Muscle of leg (tissue), 11 donors: ENCODE results near the gene ATP13A3. TPM values are rescaled to one million over a fixed set of nuclear protein-coding genes. Genes with fewer than 3 reads are reported as not detected.

Experiments
- DNase-seq: peaks from one replicate; pipeline ENCODE4 v3.0.0; 2013
- H3K27ac ChIP-seq: one replicate; pipeline ENCODE4 v1.5.1; 2013; ENCODE audit warnings: mild to moderate bottlenecking, low read length, control low read depth
- H3K27me3 ChIP-seq: one replicate; pipeline ENCODE4 v1.6.1; 2013; ENCODE audit warnings: low read length; ENCODE audit not compliant: control insufficient read depth, insufficient read depth
- H3K36me3 ChIP-seq: one replicate; pipeline ENCODE4 v1.6.1; 2013; ENCODE audit warnings: low read length; ENCODE audit not compliant: control insufficient read depth, insufficient read depth
- H3K4me1 ChIP-seq: one replicate; pipeline ENCODE4 v1.6.1; 2013; ENCODE audit warnings: low read length; ENCODE audit not compliant: control insufficient read depth, insufficient read depth
- H3K4me3 ChIP-seq: one replicate; pipeline ENCODE4 v1.5.1; 2013; ENCODE audit warnings: low read length, control low read depth
- H3K9me3 ChIP-seq: replicated peaks from 2 replicates; pipeline ENCODE4 v1.6.1; 2013; ENCODE audit warnings: low read depth, low read length; ENCODE audit not compliant: control insufficient read depth
- WGBS: methylation state at CpG from one replicate; pipeline ENCODE4 v1.1.5; 2013; ENCODE audit warnings: missing lambda C conversion rate; ENCODE audit not compliant: insufficient coverage; 5-methylcytosine and 5-hydroxymethylcytosine counted together
- polyA plus RNA-seq, 8 donors: library from polyadenylated mRNA; unstranded; fragments of 120-200 nt; gene quantifications; one replicate each; pipeline versions ENCODE4 v1.2.1 to v1.2.3, GENCODE V29; 2013; ENCODE audit warnings: inconsistent platforms in 1 of 8, low replicate concordance in 1 of 8; ENCODE audit not compliant: insufficient read length in 8 of 8, insufficient read depth in 1 of 8
- total RNA-seq: library from RNA; stranded (reverse); fragments of 120-200 nt; gene quantifications from one replicate; pipeline ENCODE4 v1.2.4, GENCODE V29; 2013

The ATP13A3 gene
- total and polyA plus RNA-seq, 9 donors: 16.0 to 35.2 (median 22.0) TPM

DNA sequence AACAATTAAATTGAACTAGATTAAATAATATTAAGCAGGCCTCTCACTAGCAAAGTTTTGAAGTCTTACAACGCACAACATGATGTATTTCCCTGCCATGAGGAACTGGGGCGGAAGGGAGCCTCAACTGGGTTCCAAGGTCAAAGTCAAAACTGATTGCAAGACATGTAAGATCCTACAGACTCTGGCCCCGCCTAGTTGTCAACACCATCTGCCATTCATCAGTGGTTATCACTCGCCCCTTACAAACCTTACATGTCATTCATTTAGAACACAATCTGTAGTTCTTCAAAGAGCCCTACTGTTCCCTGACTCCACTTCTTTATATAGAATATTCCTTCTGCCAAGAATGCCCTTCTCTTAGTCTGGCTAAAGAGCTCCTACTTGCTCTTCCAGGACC is 10.0 kb downstream of the ATP13A3 start:
- peaks cover 2% of the 10 kb centered on the region for H3K4me1 ChIP-seq
- H3K27ac ChIP-seq: no peak overlapping the region
- 94% methylated on average over 4 of the region's 4 CpGs for WGBS
- no peaks in the 10 kb centered on the region for H3K36me3 ChIP-seq
- no peak overlapping the region for H3K4me3 ChIP-seq
- H3K9me3 ChIP-seq: no peaks in the 10 kb centered on the region
- no peaks in the 10 kb centered on the region for H3K27me3 ChIP-seq
- DNase-seq: no peak

DNA sequence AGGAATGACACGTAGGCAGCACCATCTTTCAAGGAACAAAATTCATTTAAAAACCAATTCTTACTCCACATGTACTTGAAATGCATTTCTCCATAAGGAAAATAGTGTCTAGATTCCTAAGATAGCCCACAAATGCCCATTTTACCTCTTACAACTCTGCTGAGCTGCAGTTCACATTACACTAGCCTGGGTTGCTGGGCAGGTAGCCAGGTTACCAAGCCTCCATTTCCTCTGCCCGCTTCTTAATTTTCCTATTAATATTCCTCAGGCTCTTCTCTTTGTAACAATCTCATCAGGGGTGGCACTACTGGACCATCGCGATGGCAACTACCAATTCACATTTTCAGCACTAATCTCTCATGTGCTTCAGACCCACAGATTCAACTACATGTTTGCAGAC is 10.8 kb downstream of the ATP13A3 start:
- H3K36me3 ChIP-seq: no peaks in the 10 kb centered on the region
- DNase-seq: no peak
- H3K27me3 ChIP-seq: no peaks in the 10 kb centered on the region
- peaks cover 2% of the 10 kb centered on the region for H3K4me1 ChIP-seq
- H3K4me3 ChIP-seq: no peak overlapping the region
- H3K27ac ChIP-seq: no peak overlapping the region
- WGBS: 76% methylated on average over 4 of the region's 4 CpGs
- H3K9me3 ChIP-seq: no peaks in the 10 kb centered on the region

GRCh38 chr3:194475138-194475932 is 11.5 kb downstream of the ATP13A3 start:
- WGBS: no CpG with 5 or more reads among the region's 4 CpGs
- Histone ChIP-seq H3K27ac (no peak overlapping the region), H3K9me3 (no peaks in the 10 kb centered on the region), H3K4me1 (peaks cover 2% of the 10 kb centered on the region), H3K36me3 (no peaks in the 10 kb centered on the region), H3K27me3 (no peaks in the 10 kb centered on the region), H3K4me3 (no peak overlapping the region)
- DNase-seq: no peak

GRCh38 chr3:194474675-194475074 is 12.1 kb downstream of the ATP13A3 start:
- Histone ChIP-seq H3K9me3 (no peaks in the 10 kb centered on the region), H3K4me3 (no peak overlapping the region), H3K4me1 (peaks cover 2% of the 10 kb centered on the region), H3K27me3 (no peaks in the 10 kb centered on the region), H3K36me3 (no peaks in the 10 kb centered on the region), H3K27ac (no peak overlapping the region)
- no CpG with 5 or more reads among the region's 7 CpGs for WGBS
- no peak for DNase-seq

DNA sequence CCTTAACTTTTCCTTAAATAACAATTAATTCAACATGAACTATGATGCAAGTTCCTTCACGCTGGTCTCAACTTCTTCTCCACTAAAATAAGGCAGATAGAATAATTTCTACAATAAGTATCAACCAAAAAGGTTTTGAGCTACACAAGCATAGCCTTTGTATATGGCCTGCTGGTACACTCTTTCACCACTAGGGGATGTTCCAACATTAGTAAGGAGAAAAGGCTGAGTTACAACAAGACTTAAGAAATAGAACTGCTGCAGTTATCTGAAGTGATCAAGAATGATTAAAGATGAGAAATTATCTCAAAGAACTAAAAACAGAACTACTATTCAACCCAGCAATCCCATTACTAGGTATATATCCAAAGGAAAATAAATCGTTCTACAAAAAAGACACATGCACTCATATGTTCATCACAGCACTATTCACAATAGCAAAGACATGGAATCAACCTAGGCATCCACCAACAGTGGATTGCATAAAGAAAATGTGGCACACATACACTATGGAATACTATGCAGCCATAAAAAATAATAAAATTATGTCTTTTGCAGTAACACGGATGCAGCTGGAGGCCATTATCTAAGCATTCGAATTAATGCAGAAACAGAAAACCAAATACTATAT is 14.4 kb downstream of the ATP13A3 start:
- DNase-seq: peak; percentile 78
- WGBS: no CpG with 5 or more reads among the region's 4 CpGs

DNA sequence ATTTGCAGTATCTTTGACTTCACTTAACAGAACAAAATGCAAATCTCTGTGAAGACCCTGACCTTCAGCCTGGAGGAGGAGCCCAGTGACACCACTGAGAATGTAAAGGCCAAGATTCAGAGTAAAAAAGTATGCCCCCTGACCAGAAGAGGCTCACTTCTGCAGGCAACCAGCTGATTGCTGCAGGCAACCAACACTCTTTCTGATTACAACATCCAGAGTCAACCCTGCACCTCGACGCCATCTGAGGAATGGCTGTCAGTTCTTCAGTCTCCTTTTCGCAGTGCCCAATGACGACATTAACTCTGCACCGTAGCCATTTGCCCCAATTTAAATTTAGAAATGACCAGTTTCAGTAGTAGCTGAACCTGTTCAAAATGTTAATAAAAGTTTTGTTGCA is 14.9 kb downstream of the ATP13A3 start:
- WGBS: 93% methylated on average over 3 of the region's 5 CpGs
- Histone ChIP-seq H3K9me3 (no peaks in the 10 kb centered on the region), H3K4me1 (no peaks in the 10 kb centered on the region), H3K27ac (no peak overlapping the region), H3K4me3 (no peak overlapping the region), H3K27me3 (no peaks in the 10 kb centered on the region), H3K36me3 (no peaks in the 10 kb centered on the region)
- DNase-seq: no peak

More for the DNA sequence above, 14.4 kb downstream of the ATP13A3 start:
- H3K9me3 ChIP-seq: no peaks in the 10 kb centered on the region
- peaks cover 2% of the 10 kb centered on the region for H3K4me1 ChIP-seq
- no peak overlapping the region for H3K4me3 ChIP-seq
- no peaks in the 10 kb centered on the region for H3K27me3 ChIP-seq
- H3K27ac ChIP-seq: no peak overlapping the region
- no peaks in the 10 kb centered on the region for H3K36me3 ChIP-seq

DNA sequence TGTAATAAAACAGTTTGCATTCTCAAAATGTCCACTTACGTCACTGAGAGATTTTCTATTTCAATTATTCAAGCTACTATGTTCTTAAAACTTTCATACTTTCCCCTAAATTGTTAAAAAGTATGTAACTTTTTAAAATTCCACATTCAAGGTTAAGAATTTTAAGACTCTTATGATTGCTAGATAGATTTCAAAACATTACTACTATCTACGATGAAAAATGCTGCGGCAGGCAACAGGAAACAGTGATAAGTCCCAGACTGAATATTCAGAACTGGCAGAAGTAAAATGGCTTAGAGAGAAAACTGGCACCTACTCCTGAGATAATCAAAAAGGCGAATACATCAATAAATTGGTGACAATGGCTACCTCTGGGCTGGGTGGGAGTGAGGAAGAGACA is 16.2 kb downstream of the ATP13A3 start:
- H3K4me1 ChIP-seq: no peaks in the 10 kb centered on the region
- no CpG with 5 or more reads among the region's 4 CpGs for WGBS
- no peak overlapping the region for H3K27ac ChIP-seq

GRCh38 chr3:194469977-194470376 is 16.8 kb downstream of the ATP13A3 start:
- Histone ChIP-seq H3K27me3 (no peaks in the 10 kb centered on the region), H3K4me3 (no peak overlapping the region), H3K27ac (no peak overlapping the region), H3K36me3 (no peaks in the 10 kb centered on the region), H3K9me3 (no peaks in the 10 kb centered on the region), H3K4me1 (no peaks in the 10 kb centered on the region)
- no peak for DNase-seq

More for the DNA sequence above, 16.2 kb downstream of the ATP13A3 start:
- Histone ChIP-seq H3K36me3 (no peaks in the 10 kb centered on the region), H3K4me3 (no peak overlapping the region), H3K9me3 (no peaks in the 10 kb centered on the region), H3K27me3 (no peaks in the 10 kb centered on the region)
- no peak for DNase-seq

- Histone ChIP-seq H3K4me3 (no peak overlapping the region), H3K9me3 (no peaks in the 10 kb centered on the region), H3K4me1 (no peaks in the 10 kb centered on the region), H3K27me3 (no peaks in the 10 kb centered on the region), H3K36me3 (no peaks in the 10 kb centered on the region), H3K27ac (no peak overlapping the region)
- DNase-seq: no peak
- no CpG with 5 or more reads among the region's 3 CpGs for WGBS
Observed at GRCh38 chr3:194468086-194468485, 18.7 kb downstream of the ATP13A3 start.

DNA sequence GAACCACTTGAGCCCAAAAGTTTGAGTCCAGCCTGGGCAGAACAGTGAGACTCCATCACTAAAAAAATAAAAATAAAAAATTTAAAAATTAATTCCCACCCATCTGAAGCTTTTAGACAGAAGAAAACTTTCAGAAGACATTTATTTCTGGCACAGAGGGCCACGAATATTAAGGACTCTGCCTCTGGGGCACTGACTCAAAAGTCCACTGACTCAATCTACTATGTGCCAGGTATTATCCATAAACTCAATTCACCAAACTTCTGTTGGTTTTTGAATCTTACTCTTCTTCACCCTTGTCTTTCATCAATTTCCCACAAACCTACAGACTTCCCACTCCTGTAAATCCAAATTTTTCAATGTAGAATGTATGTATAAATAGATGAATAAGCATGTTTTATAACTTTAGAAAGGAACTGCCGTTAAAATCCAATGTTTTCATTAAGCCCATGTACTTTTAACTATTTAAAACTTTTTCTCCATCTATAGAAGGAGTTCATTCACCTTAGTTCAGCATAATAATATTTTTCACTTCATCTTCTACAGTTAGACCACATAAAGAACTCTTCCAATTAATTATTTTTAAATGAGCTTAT is 19.9 kb downstream of the ATP13A3 start:
- DNase-seq: no peak
- H3K27me3 ChIP-seq: no peaks in the 10 kb centered on the region
- H3K4me1 ChIP-seq: no peaks in the 10 kb centered on the region
- H3K9me3 ChIP-seq: no peaks in the 10 kb centered on the region
- no peak overlapping the region for H3K27ac ChIP-seq
- WGBS: 80% methylated on average over 1 of the region's 2 CpGs
- no peak overlapping the region for H3K4me3 ChIP-seq
- no peaks in the 10 kb centered on the region for H3K36me3 ChIP-seq
